Breast epithelium (tissue), 4 donors: Measurements from ENCODE around the gene EYA3. TPM values are rescaled to one million over a fixed set of nuclear protein-coding genes. Genes with fewer than 3 reads are reported as not detected.

Experiments used
- DNase-seq, 2 donors: peaks; one replicate each; pipeline ENCODE4 v3.0.0-alpha.2; 2019; ENCODE audit warnings: low spot score in 2 of 2
- H3K27ac ChIP-seq, 2 donors: fragments of 200-600 bp; sonication (generic) in 1 of 2; one replicate each; pipeline ENCODE4 v1.5.1; 2016 to 2019; ENCODE audit warnings: mild to moderate bottlenecking in 1 of 2
- H3K27me3 ChIP-seq, 2 donors: fragments of 200-600 bp; sonication (generic) in 1 of 2; one replicate each; pipeline versions ENCODE4 v1.5.1 to v1.6.0; 2017 to 2019; ENCODE audit warnings: control low read depth in 1 of 2, mild to moderate bottlenecking in 1 of 2
- H3K36me3 ChIP-seq: fragments of 200-600 bp; one replicate; pipeline ENCODE4 v1.5.1; 2019
- H3K4me1 ChIP-seq, 2 donors: fragments of 200-600 bp; sonication (generic); one replicate each; pipeline ENCODE4 v1.5.1; 2016 to 2019; ENCODE audit warnings: control low read depth in 1 of 2
- H3K4me3 ChIP-seq, 3 donors: fragments of 200-600 bp; sonication (generic); 1 replicate in 2 of 3; 2 replicates in 1 of 3; pipeline ENCODE4 v1.5.1; 2016 to 2019; ENCODE audit warnings: mild to moderate bottlenecking in 3 of 3, moderate library complexity in 2 of 3
- H3K9me3 ChIP-seq, 2 donors: fragments of 200-600 bp; sonication (generic) in 1 of 2; one replicate each; pipeline ENCODE4 v1.5.1; 2016 to 2019; ENCODE audit warnings: control low read depth in 1 of 2
- CTCF ChIP-seq, 3 donors: fragments of 450-650 bp; IDR thresholded peaks; one replicate each; pipeline ENCODE4 v1.5.1; 2016 to 2017; ENCODE audit warnings: antibody characterized with exemption in 3 of 3, mild to moderate bottlenecking in 3 of 3, moderate library complexity in 3 of 3
- POLR2A ChIP-seq: fragments of 450-650 bp; IDR thresholded peaks from one replicate; pipeline ENCODE4 v1.6.1; 2016; ENCODE audit warnings: antibody characterized with exemption, mild to moderate bottlenecking, moderate library complexity
- POLR2AphosphoS5 ChIP-seq, 3 donors: sonication (generic); formaldehyde crosslinking; IDR thresholded peaks; one replicate each; pipeline ENCODE4 v1.6.1; 2017; ENCODE audit warnings: antibody characterized with exemption in 3 of 3
- intact Hi-C: fragments of 100-400 bp; cut with DNase I; formaldehyde crosslinking; loops from one replicate; pipeline ENCODE4 v1.15.1; 2023; ENCODE audit warnings: low total_unique reads
- total RNA-seq, 3 donors: library from RNA; depleted of rRNA; stranded (reverse); fragments of >200 nt; gene quantifications; one replicate each; pipeline ENCODE4 v1.1.0, GENCODE V29; 2016

Gene EYA3
- total RNA-seq, 3 donors from 2014 or later, result 12.2 to 22.6 (median 18.1) TPM

GRCh38 chr1:28062806-28063205 is 25.6 kb downstream of the EYA3 start:
- H3K4me3 ChIP-seq, result no peak overlapping the region
- intact Hi-C loops, result no loop called here
- no peaks in the 10 kb centered on the region for H3K27me3 ChIP-seq
- H3K27ac ChIP-seq, result no peak overlapping the region
- TF ChIP-seq POLR2AphosphoS5 (IDR thresholded peaks at IDR 0.05), result no peak
- no peak for TF ChIP-seq POLR2A
- TF ChIP-seq CTCF (IDR thresholded peaks at IDR 0.05), result no peak
- H3K4me1 ChIP-seq, result no peaks in the 10 kb centered on the region
- H3K9me3 ChIP-seq, result no peaks in the 10 kb centered on the region
- no peak for DNase-seq
- no peaks in the 10 kb centered on the region for H3K36me3 ChIP-seq

- TF ChIP-seq POLR2AphosphoS5 (IDR thresholded peaks at IDR 0.05), result no peak
- TF ChIP-seq CTCF (IDR thresholded peaks at IDR 0.05), result no peak
- TF ChIP-seq POLR2A, result no peak
- no peaks in the 10 kb centered on the region for H3K27me3 ChIP-seq
These were observed 29.2 kb downstream of the EYA3 start for GRCh38 chr1:28058971-28059878.

GRCh38 chr1:28058168-28058567 is 30.2 kb downstream of the EYA3 start:
- no peaks in the 10 kb centered on the region for H3K4me1 ChIP-seq
- no peak overlapping the region for H3K4me3 ChIP-seq
- H3K9me3 ChIP-seq, result no peaks in the 10 kb centered on the region
- DNase-seq, result no peak
- H3K36me3 ChIP-seq, result no peaks in the 10 kb centered on the region
- intact Hi-C loops, result no loop called here
- H3K27ac ChIP-seq, result no peak overlapping the region
- TF ChIP-seq POLR2A (no peak), POLR2AphosphoS5 (IDR thresholded peaks at IDR 0.05) (no peak)
- H3K27me3 ChIP-seq, result no peaks in the 10 kb centered on the region

More at GRCh38 chr1:28058971-28059878, 29.2 kb downstream of the EYA3 start:
- Histone ChIP-seq H3K4me3 (no peak overlapping the region), H3K9me3 (no peaks in the 10 kb centered on the region), H3K4me1 (no peaks in the 10 kb centered on the region), H3K36me3 (no peaks in the 10 kb centered on the region), H3K27ac (no peak overlapping the region)
- DNase-seq, result no peak
- intact Hi-C loops, result no loop called here

GRCh38 chr1:28056129-28056925 is 32.1 kb downstream of the EYA3 start:
- Histone ChIP-seq H3K9me3 (no peaks in the 10 kb centered on the region), H3K27ac (no peak overlapping the region), H3K36me3 (no peaks in the 10 kb centered on the region), H3K4me1 (no peaks in the 10 kb centered on the region), H3K27me3 (no peaks in the 10 kb centered on the region), H3K4me3 (no peak overlapping the region)
- no peak for DNase-seq
- TF ChIP-seq POLR2AphosphoS5 (IDR thresholded peaks at IDR 0.05) (no peak), POLR2A (no peak), CTCF (IDR thresholded peaks at IDR 0.05) (no peak)
- intact Hi-C loops, result no loop called here

- no peak overlapping the region for H3K4me3 ChIP-seq
- no peaks in the 10 kb centered on the region for H3K9me3 ChIP-seq
- H3K36me3 ChIP-seq, result no peaks in the 10 kb centered on the region
- TF ChIP-seq POLR2A, result no peak
- TF ChIP-seq POLR2AphosphoS5 (IDR thresholded peaks at IDR 0.05), result no peak
- TF ChIP-seq CTCF (IDR thresholded peaks at IDR 0.05), result no peak
- intact Hi-C loops, result no loop called here
- H3K4me1 ChIP-seq, result no peaks in the 10 kb centered on the region
- H3K27ac ChIP-seq, result no peak overlapping the region
- no peaks in the 10 kb centered on the region for H3K27me3 ChIP-seq
- no peak for DNase-seq
These were observed 37.6 kb downstream of the EYA3 start for GRCh38 chr1:28050776-28051175.
